CD4-positive, alpha-beta memory T cell (primary cell): ENCODE results near the gene ANAPC15. TPM values are rescaled to one million over a fixed set of nuclear protein-coding genes. Genes with fewer than 3 reads are reported as not detected.
"Not testable (repeated sequence)": the region's sequence is repeated elsewhere in the genome, so short reads cannot be mapped to it uniquely, and the experiment has no call there.

Experiments used
- CTCF ChIA-PET: fragments of 350-600 bp; sonication (Branson Sonifier 250); formaldehyde crosslinking; loops from one replicate; lab custom pipeline; 2021; ENCODE audit warnings: inconsistent platforms; ENCODE audit not compliant: partially characterized antibody; lab: Charles Lee
- POLR2A ChIA-PET: fragments of 350-600 bp; sonication (Branson Sonifier 250); formaldehyde crosslinking; loops from one replicate; lab custom pipeline; 2021; ENCODE audit not compliant: partially characterized antibody; lab: Charles Lee
- DNase-seq, 5 donors: peaks; one replicate each; pipeline versions ENCODE4 v3.0.0 to v3.0.0-alpha.2; 2020 to 2022; ENCODE audit warnings: mixed read lengths in 1 of 5
- H3K27ac ChIP-seq: one replicate; pipeline ENCODE4 v1.7.0; 2013; ENCODE audit warnings: low read depth, low read length
- H3K27me3 ChIP-seq: 2 replicates; pipeline ENCODE4 v1.7.0; 2013; ENCODE audit warnings: mild to moderate bottlenecking, low read length, moderate library complexity; ENCODE audit not compliant: insufficient read depth
- H3K36me3 ChIP-seq: 2 replicates; pipeline ENCODE4 v1.7.0; 2013; ENCODE audit warnings: mild to moderate bottlenecking, low read length, moderate library complexity; ENCODE audit not compliant: insufficient read depth
- H3K4me1 ChIP-seq: 2 replicates; pipeline ENCODE4 v1.7.0; 2013; ENCODE audit warnings: mild to moderate bottlenecking, low read length, moderate library complexity; ENCODE audit not compliant: insufficient read depth
- H3K4me3 ChIP-seq, 2 donors: one replicate each; pipeline ENCODE4 v1.7.0; 2013; ENCODE audit warnings: low read length in 2 of 2, mild to moderate bottlenecking in 1 of 2
- H3K9me3 ChIP-seq, 2 donors: one replicate each; pipeline ENCODE4 v1.7.0; 2013; ENCODE audit warnings: low read length in 2 of 2, control low read depth in 1 of 2; ENCODE audit not compliant: control insufficient read depth in 1 of 2
- H3K27ac Mint-ChIP-seq, 7 donors: one replicate each; pipeline ENCODE4 v1.8.0; 2020 to 2021; ENCODE audit warnings: mixed read lengths in 7 of 7, mild to moderate bottlenecking in 6 of 7, inconsistent platforms in 3 of 7, moderate library complexity in 3 of 7
- H3K27me3 Mint-ChIP-seq, 2 donors: one replicate each; pipeline ENCODE4 v1.8.0; 2020 to 2021; ENCODE audit warnings: mixed read lengths in 2 of 2
- H3K36me3 Mint-ChIP-seq, 2 donors: one replicate each; pipeline ENCODE4 v1.8.0; 2020 to 2021; ENCODE audit warnings: mixed read lengths in 2 of 2, inconsistent platforms in 1 of 2, mild to moderate bottlenecking in 1 of 2
- H3K4me1 Mint-ChIP-seq, 4 donors: one replicate each; pipeline ENCODE4 v1.8.0; 2020 to 2021; ENCODE audit warnings: mixed read lengths in 4 of 4, mild to moderate bottlenecking in 1 of 4
- H3K4me3 Mint-ChIP-seq, 8 donors: one replicate each; pipeline ENCODE4 v1.8.0; 2020 to 2021; ENCODE audit warnings: mixed read lengths in 8 of 8, mild to moderate bottlenecking in 7 of 8, moderate library complexity in 6 of 8, inconsistent platforms in 3 of 8
- H3K9me3 Mint-ChIP-seq, 8 donors: one replicate each; pipeline ENCODE4 v1.8.0; 2020 to 2021; ENCODE audit warnings: mixed read lengths in 8 of 8, mild to moderate bottlenecking in 5 of 8, inconsistent platforms in 3 of 8, moderate library complexity in 1 of 8
- intact Hi-C: fragments of 100-400 bp; cut with micrococcal nuclease; formaldehyde crosslinking; loops from one replicate; pipeline ENCODE4 v1.15.1; 2023
- polyA plus RNA-seq, 2 donors: library from polyadenylated mRNA; unstranded; fragments of 300-500 nt; fragmentation: Illumina TruSeq; gene quantifications; one replicate each; pipeline ENCODE4 v1.2.3, GENCODE V29; 2021
- total RNA-seq, 2 experiments: library from RNA; stranded (reverse); gene quantifications; one replicate each; pipeline ENCODE4 v1.2.3, GENCODE V29; 2021

The ANAPC15 gene
- total and polyA plus RNA-seq, 4 experiments from 2014 or later, result 38.6 to 105 (median 62.3) TPM

DNA sequence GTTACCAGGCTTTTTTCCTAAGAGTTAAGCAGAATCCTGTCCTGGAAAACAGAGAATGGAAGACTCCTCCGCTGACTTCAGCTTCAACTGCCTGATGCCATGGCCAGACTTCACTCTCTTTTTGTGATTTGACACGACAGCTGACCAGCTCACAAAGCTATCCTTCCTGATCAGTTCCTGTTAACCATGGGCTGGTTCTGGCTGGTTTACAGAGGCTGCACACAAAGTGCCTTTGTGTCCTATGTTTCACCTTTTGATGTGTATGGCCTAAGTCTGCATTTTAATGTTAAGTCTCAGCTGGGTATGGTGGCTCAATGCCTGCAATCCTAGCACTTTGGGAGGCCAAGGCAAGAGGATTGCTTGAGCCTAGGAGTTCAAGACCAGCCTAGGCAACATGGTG, 34.1 kb upstream of the ANAPC15 start:
- Mint-ChIP-seq H3K27ac (peak overlapping the region in 1 of 7 donors; percentile 48), H3K27me3 (peaks cover 0 to 6% of the 10 kb centered on the region in 2 donors), H3K9me3 (no peaks in the 10 kb centered on the region), H3K4me1 (peaks cover 0 to 3% (median 1%) of the 10 kb centered on the region in 4 donors), H3K4me3 (no peak overlapping the region), H3K36me3 (no peaks in the 10 kb centered on the region)
- intact Hi-C loops, result no loop called here
- DNase-seq, result no peak
- no peaks in the 10 kb centered on the region for H3K27me3 ChIP-seq
- no peak overlapping the region for H3K27ac ChIP-seq
- ChIA-PET POLR2A (no interaction called here), CTCF (interaction anchor here (1.1 to 5.6 kb wide), 4 partner anchors 10 to 169 kb away, joined by 3 to 188 read pairs (median 5); no protein-coding TSS in a partner anchor)
- no peaks in the 10 kb centered on the region for H3K36me3 ChIP-seq
- H3K4me1 ChIP-seq, result no peaks in the 10 kb centered on the region
- H3K4me3 ChIP-seq, result no peak overlapping the region
- no peaks in the 10 kb centered on the region for H3K9me3 ChIP-seq

DNA sequence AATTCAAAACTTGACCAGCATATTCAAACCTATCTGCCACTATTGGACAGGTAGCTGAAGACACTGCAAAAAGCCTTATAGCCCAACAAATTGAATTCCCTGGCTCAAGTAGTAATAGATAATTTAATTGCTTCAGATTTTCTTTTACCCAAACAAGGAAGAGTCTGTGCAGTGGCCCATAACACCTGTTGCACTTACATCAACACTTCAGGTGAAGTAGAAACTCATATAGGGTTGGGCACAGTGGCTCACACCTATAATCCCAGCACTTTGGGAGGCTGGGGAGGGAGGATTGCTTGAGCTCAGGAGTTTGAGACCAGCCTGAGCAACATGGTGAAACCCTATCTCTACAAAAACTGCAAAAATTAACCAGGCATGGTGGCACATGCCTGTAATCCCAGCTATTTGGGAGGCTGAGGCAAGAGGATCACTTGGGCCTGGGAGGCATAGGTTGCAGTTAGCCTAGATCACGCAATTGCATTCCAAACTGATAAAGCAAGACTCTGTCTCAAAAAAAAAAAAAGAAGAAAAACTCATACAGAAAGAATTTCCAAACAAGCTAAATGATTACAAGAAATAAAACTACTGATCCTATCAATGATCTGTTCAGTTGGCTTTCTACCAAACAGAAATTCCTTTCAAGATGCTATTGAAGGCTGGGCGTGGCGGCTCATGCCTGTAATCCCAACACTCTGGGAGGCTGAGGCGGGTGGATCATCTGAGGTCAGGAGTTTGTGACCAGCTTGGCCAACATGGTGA, 32.5 kb upstream of the ANAPC15 start:
- Histone ChIP-seq H3K4me3 (no peak overlapping the region), H3K9me3 (no peaks in the 10 kb centered on the region), H3K27ac (no peak overlapping the region), H3K4me1 (no peaks in the 10 kb centered on the region), H3K27me3 (no peaks in the 10 kb centered on the region), H3K36me3 (no peaks in the 10 kb centered on the region)
- no peaks in the 10 kb centered on the region for H3K9me3 Mint-ChIP-seq
- POLR2A ChIA-PET, result interaction anchor here (0.7 to 1.9 kb wide), 4 partner anchors 32 to 120 kb away, joined by 3 to 7 read pairs (median 4); partner anchors contain the start of gene ANAPC15
- no peak overlapping the region for H3K4me3 Mint-ChIP-seq
- H3K36me3 Mint-ChIP-seq, result no peaks in the 10 kb centered on the region
- no peak overlapping the region for H3K27ac Mint-ChIP-seq
- CTCF ChIA-PET, result interaction anchor here (0.6 to 5.6 kb wide), 32 partner anchors 9 to 286 kb away, joined by 3 to 188 read pairs (median 7); partner anchors contain the start of genes FOLR3, INPPL1 and LAMTOR1
- H3K27me3 Mint-ChIP-seq, result peaks cover 0 to 6% of the 10 kb centered on the region in 2 donors
- no peak for DNase-seq
- peaks cover 2 to 11% (median 6%) of the 10 kb centered on the region in 4 donors for H3K4me1 Mint-ChIP-seq
- intact Hi-C loops, result loop anchor here (1.0 to 2.0 kb wide), 4 partner anchors 32 to 168 kb away; partner anchors contain the start of genes ANAPC15, LRRC51 and NUMA1

DNA sequence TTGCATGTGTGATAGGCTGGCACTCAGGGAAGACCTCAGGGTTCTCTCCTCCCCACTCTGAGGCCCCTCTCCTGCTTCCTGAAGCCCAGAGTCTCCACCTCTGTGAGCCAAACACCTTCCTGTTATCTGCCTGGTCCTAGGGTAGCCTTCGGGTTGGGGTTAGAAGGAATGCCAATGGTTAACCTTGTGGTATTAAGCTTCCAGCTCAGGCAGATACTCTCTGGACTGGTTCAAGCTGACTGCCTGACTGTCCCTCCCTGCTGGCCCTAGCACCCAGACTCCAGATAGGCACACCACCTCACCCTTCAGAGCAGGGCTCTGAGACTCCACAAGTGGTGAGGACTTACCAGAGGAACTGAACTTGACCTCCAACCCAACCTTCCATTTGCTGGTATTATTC, 30.0 kb upstream of the ANAPC15 start:
- H3K27me3 Mint-ChIP-seq, H3K27ac Mint-ChIP-seq, H3K4me3 Mint-ChIP-seq, H3K36me3 Mint-ChIP-seq, H3K4me1 ChIP-seq, H3K27ac ChIP-seq, intact Hi-C loops, H3K9me3 ChIP-seq, POLR2A ChIA-PET, H3K36me3 ChIP-seq, DNase-seq, H3K4me3 ChIP-seq, H3K9me3 Mint-ChIP-seq, H3K27me3 ChIP-seq: not testable (repeated sequence)
- peaks cover 2 to 14% (median 6%) of the 10 kb centered on the region in 4 donors for H3K4me1 Mint-ChIP-seq
- CTCF ChIA-PET, result interaction anchor here (1.6 to 5.6 kb wide), 5 partner anchors 11 to 165 kb away, joined by 4 to 188 read pairs (median 14); no protein-coding TSS in a partner anchor

DNA sequence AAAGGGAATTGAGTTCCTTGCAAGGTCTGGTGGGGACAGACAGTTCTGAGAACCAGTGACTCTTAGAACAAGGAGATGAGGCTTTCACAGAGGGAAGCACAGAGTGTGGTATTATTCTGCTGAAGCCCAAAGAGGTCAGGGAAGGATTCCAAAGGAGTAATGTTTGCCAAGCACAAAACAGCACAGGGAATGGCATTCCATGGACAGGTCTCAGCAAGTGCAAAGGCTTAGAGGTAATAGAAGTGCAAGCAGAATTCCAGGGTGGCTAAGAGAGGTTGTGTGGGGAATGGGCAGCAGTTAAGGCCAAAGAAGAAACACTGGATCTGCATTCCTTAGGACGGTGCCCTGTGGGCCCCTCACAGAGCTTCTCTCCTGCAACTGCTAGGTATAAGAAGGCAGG, 29.6 kb upstream of the ANAPC15 start:
- H3K4me1 Mint-ChIP-seq, result peaks cover 2 to 14% (median 6%) of the 10 kb centered on the region in 4 donors
- H3K36me3 ChIP-seq, H3K9me3 ChIP-seq, H3K27me3 Mint-ChIP-seq, DNase-seq, H3K27ac ChIP-seq, H3K4me3 Mint-ChIP-seq, H3K4me1 ChIP-seq, H3K27ac Mint-ChIP-seq, H3K36me3 Mint-ChIP-seq, POLR2A ChIA-PET, intact Hi-C loops, H3K4me3 ChIP-seq, H3K9me3 Mint-ChIP-seq, H3K27me3 ChIP-seq: not testable (repeated sequence)
- CTCF ChIA-PET, result interaction anchor here (2.2 kb wide), 1 partner anchor 117 kb away, joined by 15 read pairs; no protein-coding TSS in a partner anchor

DNA sequence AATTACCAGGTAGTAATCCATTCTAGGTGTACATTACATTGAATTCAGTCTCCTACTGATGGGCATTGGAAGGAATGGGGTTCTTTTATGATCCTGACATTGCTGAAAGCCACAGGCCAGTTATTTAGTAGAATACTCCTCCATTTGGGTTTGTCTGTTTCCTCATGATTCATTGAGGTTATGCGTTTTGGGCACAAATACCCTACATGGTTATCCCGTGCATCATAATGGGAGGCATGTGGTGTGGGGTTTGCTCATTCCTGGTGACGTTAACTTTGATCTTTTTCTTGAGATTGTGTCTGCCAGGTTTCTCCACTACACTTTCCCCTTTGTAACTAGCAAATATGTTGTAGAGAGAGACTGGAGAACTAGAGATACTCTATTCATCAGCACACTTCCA, 28.6 kb upstream of the ANAPC15 start:
- H3K27me3 ChIP-seq, result no peaks in the 10 kb centered on the region
- ChIA-PET CTCF (interaction anchor here (2.2 kb wide), 1 partner anchor 116 kb away, joined by 15 read pairs; no protein-coding TSS in a partner anchor), POLR2A (interaction anchor here (1.0 to 1.2 kb wide), 2 partner anchors 38 to 101 kb away, joined by 3 read pairs; partner anchors contain the start of gene LAMTOR1)
- H3K4me1 Mint-ChIP-seq, result peaks cover 2 to 14% (median 6%) of the 10 kb centered on the region in 4 donors
- H3K4me1 ChIP-seq, result no peaks in the 10 kb centered on the region
- H3K4me3 ChIP-seq, result no peak overlapping the region
- H3K36me3 ChIP-seq, result no peaks in the 10 kb centered on the region
- H3K9me3 Mint-ChIP-seq, result no peaks in the 10 kb centered on the region
- peaks cover 0 to 6% of the 10 kb centered on the region in 2 donors for H3K27me3 Mint-ChIP-seq
- no peak overlapping the region for H3K4me3 Mint-ChIP-seq
- H3K36me3 Mint-ChIP-seq, result no peaks in the 10 kb centered on the region
- no peaks in the 10 kb centered on the region for H3K9me3 ChIP-seq
- peak overlapping the region in 1 of 7 donors; percentile 13 for H3K27ac Mint-ChIP-seq
- no peak for DNase-seq
- no peak overlapping the region for H3K27ac ChIP-seq
- intact Hi-C loops, result no loop called here

DNA sequence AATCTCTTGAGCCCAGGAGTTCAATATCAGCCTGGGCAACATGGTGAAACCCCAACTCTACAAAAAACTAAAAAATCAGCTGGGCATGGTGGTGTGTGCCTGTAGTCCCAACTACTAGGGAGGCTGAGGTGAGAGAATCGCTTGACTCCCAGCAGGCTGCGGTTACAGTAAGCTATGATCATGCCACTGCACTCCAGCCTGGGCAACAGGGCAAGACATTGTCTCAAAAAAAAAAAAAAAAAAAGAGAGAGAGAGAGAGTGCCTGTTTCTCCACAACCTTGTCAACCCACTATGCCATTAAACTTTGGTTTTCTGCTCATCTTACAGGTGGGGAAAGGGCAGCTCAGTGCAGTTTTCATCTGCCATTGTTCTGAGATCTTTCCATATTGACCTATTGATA, 28.2 kb upstream of the ANAPC15 start:
- Mint-ChIP-seq H3K4me1 (peaks cover 2 to 14% (median 6%) of the 10 kb centered on the region in 4 donors), H3K36me3 (no peaks in the 10 kb centered on the region), H3K27ac (no peak overlapping the region), H3K4me3 (no peak overlapping the region), H3K27me3 (peaks cover 0 to 8% of the 10 kb centered on the region in 2 donors), H3K9me3 (no peaks in the 10 kb centered on the region)
- no peaks in the 10 kb centered on the region for H3K9me3 ChIP-seq
- POLR2A ChIA-PET, result interaction anchor here (1.0 to 1.2 kb wide), 2 partner anchors 38 to 100 kb away, joined by 3 read pairs; partner anchors contain the start of gene LAMTOR1
- H3K27me3 ChIP-seq, result no peaks in the 10 kb centered on the region
- H3K36me3 ChIP-seq, result no peaks in the 10 kb centered on the region
- no peaks in the 10 kb centered on the region for H3K4me1 ChIP-seq
- no peak overlapping the region for H3K27ac ChIP-seq
- intact Hi-C loops, result no loop called here
- CTCF ChIA-PET, result interaction anchor here (2.2 kb wide), 1 partner anchor 115 kb away, joined by 15 read pairs; no protein-coding TSS in a partner anchor
- no peak overlapping the region for H3K4me3 ChIP-seq
- DNase-seq, result no peak

DNA sequence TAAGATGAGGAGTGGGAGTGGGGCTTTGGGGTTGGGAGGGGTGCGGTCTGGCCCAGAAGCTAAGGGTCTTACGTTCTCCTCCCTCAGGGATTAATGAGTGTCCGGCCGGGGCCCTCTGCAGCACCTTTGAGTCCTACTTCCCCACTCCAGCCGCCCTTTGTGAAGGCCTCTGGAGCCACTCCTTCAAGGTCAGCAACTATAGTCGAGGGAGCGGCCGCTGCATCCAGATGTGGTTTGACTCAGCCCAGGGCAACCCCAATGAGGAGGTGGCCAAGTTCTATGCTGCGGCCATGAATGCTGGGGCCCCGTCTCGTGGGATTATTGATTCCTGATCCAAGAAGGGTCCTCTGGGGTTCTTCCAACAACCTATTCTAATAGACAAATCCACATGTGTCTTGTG, 27.0 kb upstream of the ANAPC15 start:
- Histone ChIP-seq H3K36me3 (no peaks in the 10 kb centered on the region), H3K27ac (no peak overlapping the region), H3K27me3 (no peaks in the 10 kb centered on the region), H3K9me3 (no peaks in the 10 kb centered on the region), H3K4me3 (no peak overlapping the region), H3K4me1 (no peaks in the 10 kb centered on the region)
- Mint-ChIP-seq H3K9me3 (no peaks in the 10 kb centered on the region), H3K27ac (no peak overlapping the region), H3K4me1 (peaks cover 2 to 14% (median 6%) of the 10 kb centered on the region in 4 donors), H3K27me3 (peaks cover 0 to 8% of the 10 kb centered on the region in 2 donors), H3K36me3 (no peaks in the 10 kb centered on the region), H3K4me3 (no peak overlapping the region)
- intact Hi-C loops, result no loop called here
- CTCF ChIA-PET, result no interaction called here
- POLR2A ChIA-PET, result no interaction called here
- DNase-seq, result no peak
